Transverse colon (tissue), 4 donors: ENCODE results near the gene HECTD4. TPM values are rescaled to one million over a fixed set of nuclear protein-coding genes. Genes with fewer than 3 reads are reported as not detected.

Experiments
- DNase-seq: peaks from one replicate; pipeline ENCODE4 v3.0.0-alpha.2; 2019
- H3K27ac ChIP-seq, 4 donors: fragments of 200-600 bp; sonication (generic); 2 replicates each; pipeline ENCODE4 v1.5.1; 2016 to 2018; ENCODE audit warnings: inconsistent platforms in 4 of 4
- H3K27me3 ChIP-seq: fragments of 200-600 bp; sonication (generic); 2 replicates; pipeline ENCODE4 v1.5.1; 2017; ENCODE audit warnings: inconsistent platforms
- H3K36me3 ChIP-seq, 4 donors: fragments of 200-600 bp; sonication (generic); 2 replicates each; pipeline ENCODE4 v1.5.1; 2017 to 2019; ENCODE audit warnings: inconsistent platforms in 4 of 4
- H3K4me1 ChIP-seq, 4 donors: fragments of 200-600 bp; sonication (generic); 2 replicates each; pipeline ENCODE4 v1.5.1; 2017 to 2020; ENCODE audit warnings: inconsistent platforms in 4 of 4
- H3K4me3 ChIP-seq, 4 donors: fragments of 200-600 bp; sonication (generic); 1 replicate in 1 of 4; 2 replicates in 3 of 4; pipeline versions ENCODE4 v1.5.1 to v1.6.1; 2017 to 2019; ENCODE audit warnings: inconsistent platforms in 4 of 4
- H3K9me3 ChIP-seq, 2 donors: fragments of 200-600 bp; sonication (generic); 2 replicates each; pipeline ENCODE4 v1.5.1; 2017 to 2019; ENCODE audit warnings: inconsistent platforms in 2 of 2
- EP300 ChIP-seq: sonication (generic); formaldehyde crosslinking; IDR thresholded peaks from one replicate; pipeline ENCODE4 v1.6.1; 2017; ENCODE audit warnings: antibody characterized with exemption, low read depth
- POLR2A ChIP-seq: fragments of 450-650 bp; IDR thresholded peaks from one replicate; pipeline ENCODE4 v1.6.1; 2016; ENCODE audit warnings: antibody characterized with exemption, mild to moderate bottlenecking, moderate library complexity
- POLR2AphosphoS5 ChIP-seq, 3 donors: sonication (generic); formaldehyde crosslinking; IDR thresholded peaks; one replicate each; pipeline ENCODE4 v1.6.1; 2016; ENCODE audit warnings: antibody characterized with exemption in 3 of 3
- WGBS, 2 donors: methylation state at CpG; one replicate each; pipeline ENCODE4 v1.1.5; 2018; ENCODE audit warnings: low coverage in 1 of 2; 5-methylcytosine and 5-hydroxymethylcytosine counted together
- in situ Hi-C, 4 donors: fragments of 200-750 bp; cut with MboI; loops; one replicate each; pipeline versions ENCODE4 v1.15.0 to v1.15.1; 2017; ENCODE audit warnings: low sequenced_read_pairs in 3 of 4, low pct_ligation_motif_present in 1 of 4, low pct_unique_long_range_greater_than_20kb in 1 of 4
- intact Hi-C: fragments of 100-400 bp; cut with DNase I; formaldehyde crosslinking; loops from one replicate; pipeline ENCODE4 v1.15.1; 2023; ENCODE audit warnings: low total_unique reads
- total RNA-seq, 4 donors: library from RNA; depleted of rRNA; stranded (reverse); fragments of >200 nt; gene quantifications; one replicate each; pipeline ENCODE4 v1.1.0, GENCODE V29; 2016
- TF ChIP-seq, protein P1 (sequence below), 5 experiments: fragments of 200-600 bp in 3 of 5; fragments of 450-650 bp in 2 of 5; sonication (generic) in 3 of 5; IDR thresholded peaks; 1 replicate in 2 of 5; 2 replicates in 3 of 5; pipeline ENCODE4 v1.5.1; 2016 to 2017; ENCODE audit warnings: antibody characterized with exemption in 5 of 5, inconsistent platforms in 3 of 5, mild to moderate bottlenecking in 2 of 5, moderate library complexity in 1 of 5

Gene HECTD4
- total RNA-seq, 4 donors from 2014 or later: 52.6 to 171 (median 121) TPM

DNA sequence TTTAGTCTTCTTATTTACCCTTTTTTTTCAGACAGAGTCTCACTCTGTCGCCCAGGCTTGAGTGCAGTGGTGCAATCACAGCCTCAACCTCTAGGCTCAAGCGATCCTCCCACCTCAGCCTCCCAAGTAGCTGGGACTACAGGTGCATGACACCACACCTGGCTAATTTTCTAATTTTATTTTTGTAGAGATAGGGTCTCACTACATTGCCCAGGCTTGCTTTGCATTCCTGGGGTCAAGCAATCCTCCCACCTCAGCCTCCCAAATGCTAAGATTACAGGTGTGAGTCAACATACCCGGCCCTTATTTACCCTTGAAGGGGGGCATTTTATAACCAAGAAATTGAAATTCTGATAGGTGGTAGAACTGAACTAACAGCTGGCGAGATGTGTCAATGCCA, 21.0 kb downstream of the HECTD4 start:
- Histone ChIP-seq H3K27ac (no peak overlapping the region), H3K4me3 (no peak overlapping the region), H3K27me3 (no peaks in the 10 kb centered on the region), H3K4me1 (no peaks in the 10 kb centered on the region), H3K36me3 (no peaks in the 10 kb centered on the region), H3K9me3 (no peaks in the 10 kb centered on the region)
- in situ Hi-C loops: no loop called here
- 87 to 95% methylated on average over 4 of the region's 4 CpGs for WGBS, 2 donors
- no peak for TF ChIP-seq POLR2A
- TF ChIP-seq, protein P1, sequence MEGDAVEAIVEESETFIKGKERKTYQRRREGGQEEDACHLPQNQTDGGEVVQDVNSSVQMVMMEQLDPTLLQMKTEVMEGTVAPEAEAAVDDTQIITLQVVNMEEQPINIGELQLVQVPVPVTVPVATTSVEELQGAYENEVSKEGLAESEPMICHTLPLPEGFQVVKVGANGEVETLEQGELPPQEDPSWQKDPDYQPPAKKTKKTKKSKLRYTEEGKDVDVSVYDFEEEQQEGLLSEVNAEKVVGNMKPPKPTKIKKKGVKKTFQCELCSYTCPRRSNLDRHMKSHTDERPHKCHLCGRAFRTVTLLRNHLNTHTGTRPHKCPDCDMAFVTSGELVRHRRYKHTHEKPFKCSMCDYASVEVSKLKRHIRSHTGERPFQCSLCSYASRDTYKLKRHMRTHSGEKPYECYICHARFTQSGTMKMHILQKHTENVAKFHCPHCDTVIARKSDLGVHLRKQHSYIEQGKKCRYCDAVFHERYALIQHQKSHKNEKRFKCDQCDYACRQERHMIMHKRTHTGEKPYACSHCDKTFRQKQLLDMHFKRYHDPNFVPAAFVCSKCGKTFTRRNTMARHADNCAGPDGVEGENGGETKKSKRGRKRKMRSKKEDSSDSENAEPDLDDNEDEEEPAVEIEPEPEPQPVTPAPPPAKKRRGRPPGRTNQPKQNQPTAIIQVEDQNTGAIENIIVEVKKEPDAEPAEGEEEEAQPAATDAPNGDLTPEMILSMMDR (IDR thresholded peaks at IDR 0.05): no peak
- intact Hi-C loops: no loop called here
- DNase-seq: no peak

DNA sequence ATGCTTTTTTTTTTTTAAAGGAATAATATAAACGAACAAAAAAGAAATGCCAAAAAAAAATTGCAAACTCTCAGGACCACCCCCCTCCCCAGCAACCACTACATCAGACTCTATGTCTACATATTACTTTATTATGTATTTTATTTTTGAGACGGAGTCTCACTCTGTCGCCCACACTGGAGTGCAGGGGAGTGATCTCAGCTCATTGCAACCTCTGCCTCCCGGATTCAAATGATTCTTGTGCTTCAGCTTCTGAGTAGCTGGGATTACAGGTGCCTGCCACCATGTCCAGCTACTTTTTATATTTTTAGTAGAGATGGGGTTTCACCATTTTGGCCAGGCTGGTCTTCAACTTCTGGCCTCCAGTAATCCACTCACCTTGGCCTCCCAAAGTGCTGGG, 22.9 kb downstream of the HECTD4 start:
- Histone ChIP-seq H3K4me3 (no peak overlapping the region), H3K4me1 (peaks cover 0 to 1% (median 0%) of the 10 kb centered on the region in 4 donors), H3K36me3 (no peaks in the 10 kb centered on the region), H3K9me3 (no peaks in the 10 kb centered on the region), H3K27me3 (no peaks in the 10 kb centered on the region), H3K27ac (no peak overlapping the region)
- WGBS, 2 donors: 93 to 94% methylated on average over 4 of the region's 4 CpGs
- in situ Hi-C loops (no loop called here), intact Hi-C loops (no loop called here)
- TF ChIP-seq POLR2A (no peak), EP300 (no peak), POLR2AphosphoS5 (IDR thresholded peaks at IDR 0.05) (no peak)
- no peak for DNase-seq

DNA sequence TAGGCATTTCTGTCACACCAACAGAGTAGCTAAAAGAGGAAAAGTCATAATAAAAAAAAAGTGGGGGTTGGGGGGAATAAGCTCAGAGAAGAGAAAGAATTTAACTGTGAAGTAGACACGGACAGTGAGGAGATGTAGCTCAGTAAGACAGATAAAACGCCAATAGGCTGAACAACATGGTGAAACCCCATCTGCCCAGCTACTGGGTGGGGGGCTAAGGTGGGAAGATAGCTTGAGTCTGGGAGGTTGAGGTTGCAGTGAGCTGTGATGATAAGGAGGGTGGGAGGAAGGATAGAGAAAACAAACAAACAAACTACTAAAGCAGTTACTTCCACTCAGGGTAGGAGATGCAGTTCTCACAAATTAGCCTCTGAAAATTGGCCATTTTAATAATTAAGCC, 25.0 kb downstream of the HECTD4 start:
- H3K4me1 ChIP-seq: peaks cover 0 to 11% (median 7%) of the 10 kb centered on the region in 4 donors
- H3K36me3 ChIP-seq: no peaks in the 10 kb centered on the region
- no peaks in the 10 kb centered on the region for H3K27me3 ChIP-seq
- in situ Hi-C loops: no loop called here
- no peak overlapping the region for H3K4me3 ChIP-seq
- 86 to 100% methylated on average over 2 of the region's 2 CpGs for WGBS, 2 donors
- no peak for DNase-seq
- H3K9me3 ChIP-seq: no peaks in the 10 kb centered on the region
- intact Hi-C loops: no loop called here
- no peak overlapping the region for H3K27ac ChIP-seq
- no peak for TF ChIP-seq EP300
- TF ChIP-seq, protein P1 (IDR thresholded peaks at IDR 0.05): no peak
- TF ChIP-seq POLR2AphosphoS5 (IDR thresholded peaks at IDR 0.05): no peak
- TF ChIP-seq POLR2A: no peak

DNA sequence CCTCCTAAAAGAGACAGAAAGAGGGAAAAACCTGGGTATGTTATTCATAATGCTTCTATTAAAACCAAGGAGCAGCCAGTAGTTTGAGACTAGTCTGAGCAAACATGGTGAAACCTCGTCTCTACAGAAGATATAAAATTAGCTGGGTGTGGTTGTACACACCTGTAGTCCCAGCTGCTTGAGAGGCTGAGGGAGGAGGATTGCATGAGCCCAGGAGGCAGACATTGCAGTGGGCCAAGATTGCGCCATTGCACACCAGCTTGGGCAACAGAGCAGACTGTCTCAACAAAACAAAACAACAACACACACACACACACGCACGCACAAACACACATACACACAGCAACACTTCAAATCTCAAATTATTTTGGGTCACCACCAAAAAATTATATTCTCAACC, 27.8 kb downstream of the HECTD4 start:
- H3K4me3 ChIP-seq: no peak overlapping the region
- no peaks in the 10 kb centered on the region for H3K9me3 ChIP-seq
- 79% methylated on average over 4 of the region's 4 CpGs; no CpG with 5 or more reads in 1 of the 2 donors for WGBS, 2 donors
- no peak for DNase-seq
- no peak overlapping the region for H3K27ac ChIP-seq
- H3K36me3 ChIP-seq: no peaks in the 10 kb centered on the region
- H3K27me3 ChIP-seq: no peaks in the 10 kb centered on the region
- intact Hi-C loops (no loop called here), in situ Hi-C loops (no loop called here)
- TF ChIP-seq POLR2A: no peak
- TF ChIP-seq POLR2AphosphoS5 (IDR thresholded peaks at IDR 0.05): no peak
- TF ChIP-seq, protein P1 (IDR thresholded peaks at IDR 0.05): no peak
- no peak for TF ChIP-seq EP300
- H3K4me1 ChIP-seq: peaks cover 4 to 31% (median 24%) of the 10 kb centered on the region in 4 donors

DNA sequence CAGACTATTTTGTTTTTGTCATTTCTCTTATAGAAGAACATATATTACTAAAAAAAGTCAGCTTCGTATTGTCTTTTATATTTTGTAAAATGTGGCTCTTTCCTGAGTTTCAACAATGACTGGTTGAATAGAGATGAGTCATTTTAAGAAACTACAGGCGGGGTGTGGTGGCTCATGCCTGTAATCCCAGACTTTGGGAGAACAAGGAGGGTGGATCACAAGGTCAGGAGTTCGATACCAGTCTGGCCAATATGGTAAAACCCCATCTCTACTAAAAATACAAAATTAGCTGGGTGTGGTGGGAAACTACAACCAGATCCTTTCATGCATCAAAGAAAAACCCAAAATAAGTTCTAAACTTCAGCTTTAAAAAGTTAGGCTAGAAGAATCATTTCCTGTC, 28.8 kb downstream of the HECTD4 start:
- no peak overlapping the region for H3K27ac ChIP-seq
- TF ChIP-seq, protein P1 (IDR thresholded peaks at IDR 0.05): no peak
- TF ChIP-seq POLR2A (no peak), EP300 (no peak), POLR2AphosphoS5 (IDR thresholded peaks at IDR 0.05) (no peak)
- H3K27me3 ChIP-seq: no peaks in the 10 kb centered on the region
- 78 to 88% methylated on average over 2 to 3 of the region's 3 CpGs for WGBS, 2 donors
- H3K36me3 ChIP-seq: no peaks in the 10 kb centered on the region
- intact Hi-C loops: no loop called here
- in situ Hi-C loops: no loop called here
- H3K4me3 ChIP-seq: no peak overlapping the region
- peaks cover 4 to 31% (median 24%) of the 10 kb centered on the region in 4 donors for H3K4me1 ChIP-seq
- DNase-seq: no peak
- no peaks in the 10 kb centered on the region for H3K9me3 ChIP-seq
